Left lung (tissue), 10 donors: ENCODE results near the gene HORMAD1. TPM values are rescaled to one million over a fixed set of nuclear protein-coding genes. Genes with fewer than 3 reads are reported as not detected.

Source experiments
- ATAC-seq: fragments of 200-7000 bp; cut with Tn5 transposase; one replicate; pipeline ENCODE4 v1.9.1; 2020; ENCODE audit warnings: moderate library complexity
- DNase-seq, 4 donors: peaks; one replicate each; pipeline ENCODE4 v3.0.0-alpha.2; 2013 to 2020
- H3K27ac ChIP-seq, 2 donors: fragments of 200-600 bp; sonication (generic) in 1 of 2; one replicate each; pipeline versions ENCODE4 v1.5.0 to v1.8.0; 2020 to 2021
- H3K27me3 ChIP-seq, 2 donors: fragments of 200-600 bp; sonication (generic) in 1 of 2; one replicate each; pipeline versions ENCODE4 v1.5.0 to v1.8.0; 2020 to 2021
- H3K36me3 ChIP-seq, 2 donors: fragments of 200-600 bp; sonication (generic) in 1 of 2; one replicate each; pipeline versions ENCODE4 v1.5.0 to v1.8.0; 2020 to 2021
- H3K4me1 ChIP-seq, 2 donors: fragments of 200-600 bp; one replicate each; pipeline ENCODE4 v1.8.0; 2021
- H3K4me3 ChIP-seq, 2 donors: fragments of 200-600 bp; sonication (generic) in 1 of 2; one replicate each; pipeline versions ENCODE4 v1.5.0 to v1.8.0; 2020 to 2021; ENCODE audit warnings: mild to moderate bottlenecking in 1 of 2
- H3K9me3 ChIP-seq, 2 donors: fragments of 200-600 bp; sonication (generic) in 1 of 2; one replicate each; pipeline versions ENCODE4 v1.5.0 to v1.8.0; 2020 to 2021
- CTCF ChIP-seq, 2 donors: fragments of 200-600 bp; sonication (generic) in 1 of 2; IDR thresholded peaks; one replicate each; pipeline versions ENCODE4 v1.5.0 to v1.8.0; 2021; ENCODE audit warnings: antibody characterized with exemption in 2 of 2
- intact Hi-C, 2 donors: fragments of 100-400 bp; cut with DNase I; formaldehyde crosslinking; loops; one replicate each; pipeline versions ENCODE4 v1.11.2 to v1.14.2; 2022
- polyA plus RNA-seq, 6 donors: library from polyadenylated mRNA; unstranded; fragments of 120-200 nt; gene quantifications; one replicate each; pipeline ENCODE4 v1.2.1, GENCODE V29; 2013; ENCODE audit not compliant: insufficient read length in 6 of 6
- total RNA-seq, 2 donors: library from RNA; stranded (reverse); fragmentation: NEBNext Ultra II Directional; extraction: Animal tissue kit (Norgen Biotek cat#: 25700); gene quantifications; one replicate each; pipeline ENCODE4 v1.2.1, GENCODE V29; 2021
- donor health status: DM: no; HTN: yes; CAD: no.
- donor health status: DM: no; HTN: no; CAD: no.

The HORMAD1 gene
- total and polyA plus RNA-seq, 8 donors: 0.15 to 2.5 (median 0.38) TPM; not detected in 3

- Histone ChIP-seq H3K27ac (no peak overlapping the region), H3K9me3 (no peaks in the 10 kb centered on the region), H3K4me1 (peaks cover 0 to 4% of the 10 kb centered on the region in 2 donors), H3K27me3 (no peaks in the 10 kb centered on the region), H3K36me3 (peaks cover 0 to 98% of the 10 kb centered on the region in 2 donors), H3K4me3 (no peak overlapping the region)
- intact Hi-C loops: no loop called here
- ATAC-seq (no peak), DNase-seq (no peak)
- no peak for TF ChIP-seq CTCF (IDR thresholded peaks at IDR 0.05)
Observed at GRCh38 chr1:150749720-150750311, 29.1 kb upstream of the HORMAD1 start.

GRCh38 chr1:150748878-150749719, 28.4 kb upstream of the HORMAD1 start:
- Histone ChIP-seq H3K4me3 (no peak overlapping the region), H3K36me3 (peaks cover 0 to 94% of the 10 kb centered on the region in 2 donors), H3K27me3 (no peaks in the 10 kb centered on the region), H3K4me1 (peaks cover 0 to 4% of the 10 kb centered on the region in 2 donors), H3K9me3 (no peaks in the 10 kb centered on the region), H3K27ac (peak overlapping the region in 1 of 2 donors; percentile 5)
- ATAC-seq (no peak), DNase-seq (no peak)
- intact Hi-C loops: no loop called here
- TF ChIP-seq CTCF (IDR thresholded peaks at IDR 0.05): no peak

GRCh38 chr1:150730130-150730721, 9.5 kb upstream of the HORMAD1 start:
- Histone ChIP-seq H3K4me3 (no peak overlapping the region), H3K27me3 (no peaks in the 10 kb centered on the region), H3K4me1 (no peaks in the 10 kb centered on the region), H3K9me3 (no peaks in the 10 kb centered on the region), H3K36me3 (peaks cover 0 to 43% of the 10 kb centered on the region in 2 donors), H3K27ac (no peak overlapping the region)
- intact Hi-C loops: no loop called here
- TF ChIP-seq CTCF (IDR thresholded peaks at IDR 0.05): no peak
- DNase-seq (no peak), ATAC-seq (no peak)

- no peak overlapping the region for H3K4me3 ChIP-seq
- no peak overlapping the region for H3K27ac ChIP-seq
- no peaks in the 10 kb centered on the region for H3K9me3 ChIP-seq
- DNase-seq (peak in 1 of 4 donors; percentile 9), ATAC-seq (peak; percentile 49)
- intact Hi-C loops: no loop called here
- no peaks in the 10 kb centered on the region for H3K27me3 ChIP-seq
- H3K4me1 ChIP-seq: no peaks in the 10 kb centered on the region
- TF ChIP-seq CTCF (IDR thresholded peaks at IDR 0.05): no peak
- H3K36me3 ChIP-seq: no peaks in the 10 kb centered on the region
Observed at GRCh38 chr1:150724336-150724735, 3.6 kb upstream of the HORMAD1 start.

- intact Hi-C loops: no loop called here
- Histone ChIP-seq H3K27ac (no peak overlapping the region), H3K9me3 (no peaks in the 10 kb centered on the region), H3K36me3 (no peaks in the 10 kb centered on the region), H3K27me3 (no peaks in the 10 kb centered on the region), H3K4me1 (no peaks in the 10 kb centered on the region), H3K4me3 (no peak overlapping the region)
- DNase-seq (no peak), ATAC-seq (no peak)
- no peak for TF ChIP-seq CTCF (IDR thresholded peaks at IDR 0.05)
Observed at GRCh38 chr1:150720098-150720497, 597 bp downstream of the HORMAD1 start.
